Stomach smooth muscle (tissue), 2 donors: Measurements from ENCODE around the gene ARHGEF25.

Experiments
- H3K27ac ChIP-seq: one replicate; pipeline ENCODE4 v1.7.0; 2013; ENCODE audit warnings: mild to moderate bottlenecking, low read length, inconsistent platforms
- H3K27me3 ChIP-seq, 2 donors: one replicate each; pipeline ENCODE4 v1.7.0; 2013; ENCODE audit warnings: low read length in 2 of 2; ENCODE audit not compliant: insufficient read depth in 2 of 2, control insufficient read depth in 1 of 2
- H3K36me3 ChIP-seq, 2 donors: one replicate each; pipeline ENCODE4 v1.7.0; 2013; ENCODE audit warnings: low read length in 2 of 2; ENCODE audit not compliant: control insufficient read depth in 2 of 2, insufficient read depth in 2 of 2
- H3K4me1 ChIP-seq: one replicate; pipeline ENCODE4 v1.7.0; 2013; ENCODE audit warnings: low read length; ENCODE audit not compliant: control insufficient read depth, insufficient read depth
- H3K4me3 ChIP-seq, 2 donors: one replicate each; pipeline ENCODE4 v1.7.0; 2013; ENCODE audit warnings: low read length in 2 of 2
- H3K9ac ChIP-seq, 2 donors: one replicate each; pipeline ENCODE4 v1.7.0; 2013; ENCODE audit warnings: low read length in 2 of 2, mild to moderate bottlenecking in 1 of 2
- H3K9me3 ChIP-seq, 2 donors: one replicate each; pipeline ENCODE4 v1.7.0; 2013; ENCODE audit warnings: low read length in 2 of 2; ENCODE audit not compliant: control insufficient read depth in 2 of 2
- donor health status: healthy.
- donor health status: Pancreatic carcinoma.

Gene ARHGEF25

DNA sequence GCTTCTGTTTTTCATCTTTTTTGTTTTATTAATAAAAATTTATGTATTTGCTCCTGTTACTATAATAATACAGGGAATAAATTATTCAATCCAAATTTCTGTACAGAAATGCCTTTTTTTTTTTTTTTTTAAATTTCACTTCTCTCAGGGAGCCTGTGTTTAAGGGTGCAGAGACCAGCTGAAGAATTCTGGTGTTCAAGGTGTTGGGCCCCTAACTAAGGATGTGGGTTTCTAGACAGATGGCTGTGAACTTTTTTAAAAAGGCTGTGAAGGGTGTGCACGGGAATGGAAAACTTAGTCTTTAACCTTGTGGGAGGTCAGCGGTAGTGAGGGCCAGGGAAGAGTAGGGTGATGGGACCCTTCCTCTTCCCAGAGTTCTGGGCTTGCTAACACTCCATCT is 7.9 kb upstream of the ARHGEF25 start:
- Histone ChIP-seq H3K4me3 (peak overlapping the region in 1 of 2 donors; percentile 89), H3K4me1 (peaks cover 26% of the 10 kb centered on the region), H3K9me3 (no peaks in the 10 kb centered on the region), H3K27me3 (no peaks in the 10 kb centered on the region), H3K27ac (peak overlapping the region; percentile 98), H3K36me3 (peaks cover 5 to 34% of the 10 kb centered on the region in 2 donors), H3K9ac (peak overlapping the region; percentile 87 to 96)

- H3K9ac ChIP-seq: peak overlapping the region; percentile 87 to 96
- H3K27ac ChIP-seq: peak overlapping the region; percentile 98
- H3K27me3 ChIP-seq: no peaks in the 10 kb centered on the region
- no peaks in the 10 kb centered on the region for H3K9me3 ChIP-seq
- H3K4me1 ChIP-seq: peaks cover 27% of the 10 kb centered on the region
- H3K36me3 ChIP-seq: peaks cover 9 to 36% of the 10 kb centered on the region in 2 donors
- H3K4me3 ChIP-seq: peak overlapping the region; percentile 85 to 89
Measured at GRCh38 chr12:57603815-57604453, 7.3 kb upstream of the ARHGEF25 start.

DNA sequence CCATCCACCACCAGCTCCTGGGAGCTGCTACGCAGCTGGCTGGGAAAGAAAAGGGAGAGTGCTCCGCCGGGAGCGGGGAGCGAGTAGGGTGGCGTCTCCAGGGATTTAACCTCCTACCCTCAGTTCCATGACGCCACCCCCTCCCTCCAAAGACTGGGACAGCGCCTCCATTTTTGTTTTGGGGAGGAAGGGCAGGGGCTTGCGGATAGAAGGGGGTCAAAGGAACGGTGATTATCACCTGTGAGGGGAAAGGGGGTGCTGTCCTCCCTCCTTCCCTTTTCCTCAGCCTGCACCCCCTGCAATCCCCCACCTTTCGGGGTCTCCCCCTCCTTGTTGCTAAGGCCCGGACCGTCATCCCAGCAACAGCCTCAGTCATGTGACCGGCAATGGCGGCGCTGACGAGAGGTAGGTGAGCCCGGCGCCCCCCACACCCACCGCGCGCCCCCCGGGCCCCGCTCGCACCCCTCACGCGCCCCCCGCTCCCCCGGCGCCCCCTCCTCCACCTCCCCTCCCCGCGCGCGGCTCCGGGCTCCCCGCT is 6.7 kb upstream of the ARHGEF25 start, which contains the start of gene DTX3:
TSS of gene DTX3 (plus strand) at position 371 of the 538 bp plus-strand sequence. CDS start 1,694 bp downstream, outside the sequence.
- H3K36me3 ChIP-seq: peaks cover 9 to 32% of the 10 kb centered on the region in 2 donors
- H3K27me3 ChIP-seq: no peaks in the 10 kb centered on the region
- peak within 1 kb of the TSS; percentile 98 for H3K27ac ChIP-seq
- H3K4me3 ChIP-seq: peak within 1 kb of the TSS; percentile 85 to 89
- H3K9me3 ChIP-seq: no peaks in the 10 kb centered on the region
- peak within 1 kb of the TSS; percentile 87 to 96 for H3K9ac ChIP-seq
- H3K4me1 ChIP-seq: peaks cover 33% of the 10 kb centered on the region

DNA sequence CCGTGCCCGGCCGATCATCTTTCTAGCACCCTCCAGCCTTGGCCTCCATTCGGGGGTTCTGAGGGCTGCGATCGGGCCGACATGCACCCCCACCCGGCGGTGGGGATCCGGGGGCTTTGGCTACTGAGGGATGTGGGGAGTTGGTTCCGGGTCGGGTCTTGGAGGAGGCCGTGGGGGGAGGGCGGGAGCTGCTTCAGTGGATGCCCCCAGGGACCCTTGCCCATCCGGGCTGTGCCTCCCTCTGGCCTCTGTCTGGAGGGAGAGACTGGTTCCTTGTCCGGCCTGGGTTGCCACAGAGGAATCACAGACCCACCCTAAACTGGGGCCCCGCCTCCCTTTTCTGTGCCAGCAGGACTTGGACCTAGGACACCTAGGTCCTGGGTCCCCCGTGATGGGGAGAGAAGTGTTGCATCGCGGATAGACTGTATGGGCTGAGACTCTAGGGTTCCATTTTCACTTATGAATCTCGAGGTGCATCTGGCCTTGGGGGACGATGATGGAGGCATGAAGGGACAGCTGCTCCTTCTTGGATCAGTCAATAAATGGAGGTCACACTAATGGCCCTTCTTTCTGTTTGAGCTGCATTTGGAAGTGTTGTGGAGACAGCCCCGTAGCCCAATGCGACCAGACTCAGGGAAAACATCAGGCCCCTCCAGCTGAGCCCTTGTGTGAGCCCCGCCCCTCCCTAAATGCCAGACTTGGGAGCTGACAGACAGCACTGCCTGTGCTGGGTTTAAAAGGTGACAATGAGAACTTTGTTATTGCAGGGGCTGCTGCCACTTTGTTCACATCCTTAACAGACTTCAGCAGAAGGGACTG is 6.0 kb upstream of the ARHGEF25 start:
- peaks cover 9 to 28% of the 10 kb centered on the region in 2 donors for H3K36me3 ChIP-seq

GRCh38 chr12:57605811-57606311 is 5.4 kb upstream of the ARHGEF25 start:
- Histone ChIP-seq H3K27me3 (no peaks in the 10 kb centered on the region), H3K36me3 (peaks cover 9 to 25% of the 10 kb centered on the region in 2 donors), H3K9me3 (no peaks in the 10 kb centered on the region), H3K4me3 (peak overlapping the region; percentile 85 to 89), H3K4me1 (peaks cover 40% of the 10 kb centered on the region), H3K27ac (peak overlapping the region; percentile 98), H3K9ac (peak overlapping the region; percentile 86 to 87)

More for the DNA sequence above, 6.0 kb upstream of the ARHGEF25 start:
- peak overlapping the region; percentile 85 to 89 for H3K4me3 ChIP-seq
- H3K4me1 ChIP-seq: peaks cover 40% of the 10 kb centered on the region
- H3K27me3 ChIP-seq: no peaks in the 10 kb centered on the region
- peak overlapping the region; percentile 86 to 87 for H3K9ac ChIP-seq
- peak overlapping the region; percentile 98 for H3K27ac ChIP-seq
- H3K9me3 ChIP-seq: no peaks in the 10 kb centered on the region

DNA sequence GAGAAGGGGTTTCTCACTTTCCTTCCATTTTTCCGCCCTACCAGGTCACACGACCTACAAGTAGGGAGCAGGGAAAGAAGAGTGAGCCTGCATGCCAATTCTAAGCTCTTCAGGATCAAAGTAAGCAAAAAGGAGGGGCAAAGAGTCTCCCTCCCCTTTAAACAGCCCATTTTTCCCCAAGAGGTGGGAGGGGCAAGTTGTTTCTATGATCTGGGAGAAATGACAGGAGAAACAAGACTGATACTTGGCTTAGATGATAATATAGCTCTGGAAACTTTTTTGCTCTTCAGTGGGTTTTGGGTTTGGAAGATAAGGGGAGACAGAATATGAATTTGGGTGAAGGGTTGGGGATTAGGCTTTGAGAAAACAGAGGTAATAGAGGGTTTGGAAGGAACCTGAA is 4.8 kb upstream of the ARHGEF25 start:
- Histone ChIP-seq H3K27me3 (no peaks in the 10 kb centered on the region), H3K9ac (no peak overlapping the region), H3K27ac (peak overlapping the region; percentile 98), H3K4me1 (peaks cover 42% of the 10 kb centered on the region), H3K4me3 (no peak overlapping the region), H3K9me3 (no peaks in the 10 kb centered on the region), H3K36me3 (peaks cover 6 to 20% of the 10 kb centered on the region in 2 donors)

- Histone ChIP-seq H3K4me3 (no peak overlapping the region), H3K27ac (peak overlapping the region; percentile 98), H3K27me3 (no peaks in the 10 kb centered on the region), H3K9me3 (no peaks in the 10 kb centered on the region), H3K4me1 (peaks cover 42% of the 10 kb centered on the region), H3K36me3 (peaks cover 3 to 16% of the 10 kb centered on the region in 2 donors), H3K9ac (no peak overlapping the region)
Measured at GRCh38 chr12:57606821-57607220, 4.4 kb upstream of the ARHGEF25 start.

- no peak overlapping the region for H3K9ac ChIP-seq
- peak overlapping the region; percentile 98 for H3K27ac ChIP-seq
Measured at GRCh38 chr12:57607958-57608663, 3.1 kb upstream of the ARHGEF25 start.

GRCh38 chr12:57609101-57609780 is 2.0 kb upstream of the ARHGEF25 start:
- peaks cover 9 to 17% of the 10 kb centered on the region in 2 donors for H3K36me3 ChIP-seq
- no peaks in the 10 kb centered on the region for H3K27me3 ChIP-seq
- H3K27ac ChIP-seq: peak overlapping the region; percentile 98
- H3K9me3 ChIP-seq: no peaks in the 10 kb centered on the region
- peak overlapping the region in 1 of 2 donors; percentile 62 for H3K9ac ChIP-seq
- H3K4me3 ChIP-seq: peak overlapping the region in 1 of 2 donors; percentile 77
- H3K4me1 ChIP-seq: peaks cover 55% of the 10 kb centered on the region

More at GRCh38 chr12:57607958-57608663, 3.1 kb upstream of the ARHGEF25 start:
- H3K36me3 ChIP-seq: peaks cover 3 to 11% of the 10 kb centered on the region in 2 donors
- H3K4me3 ChIP-seq: no peak overlapping the region
- peaks cover 52% of the 10 kb centered on the region for H3K4me1 ChIP-seq
- H3K27me3 ChIP-seq: no peaks in the 10 kb centered on the region
- no peaks in the 10 kb centered on the region for H3K9me3 ChIP-seq
